Endothelial cell (in vitro differentiated cells): ENCODE results near the gene MYLK. TPM values are rescaled to one million over a fixed set of nuclear protein-coding genes. Genes with fewer than 3 reads are reported as not detected.

ENCODE experiments used
- DNase-seq: peaks from one replicate; pipeline ENCODE4 v3.0.0; 2021; ENCODE audit warnings: low spot score
- H3K27ac Mint-ChIP-seq: one replicate; pipeline ENCODE4 v1.8.0; 2021; ENCODE audit warnings: mixed read lengths, inconsistent platforms; ENCODE audit not compliant: unreplicated experiment
- H3K27me3 Mint-ChIP-seq: one replicate; pipeline ENCODE4 v1.8.0; 2021; ENCODE audit warnings: mild to moderate bottlenecking, moderate library complexity, mixed read lengths, inconsistent platforms; ENCODE audit not compliant: unreplicated experiment
- H3K36me3 Mint-ChIP-seq: one replicate; pipeline ENCODE4 v1.8.0; 2021; ENCODE audit warnings: mild to moderate bottlenecking, low read depth, mixed read lengths, inconsistent platforms; ENCODE audit not compliant: unreplicated experiment
- H3K4me1 Mint-ChIP-seq: one replicate; pipeline ENCODE4 v1.8.0; 2021; ENCODE audit warnings: mild to moderate bottlenecking, mixed read lengths, inconsistent platforms; ENCODE audit not compliant: unreplicated experiment
- H3K4me3 Mint-ChIP-seq: one replicate; pipeline ENCODE4 v1.8.0; 2021; ENCODE audit warnings: mild to moderate bottlenecking, mixed read lengths, inconsistent platforms; ENCODE audit not compliant: unreplicated experiment
- H3K9me3 Mint-ChIP-seq: one replicate; pipeline ENCODE4 v1.8.0; 2021; ENCODE audit warnings: mixed read lengths, inconsistent platforms; ENCODE audit not compliant: unreplicated experiment
- total RNA-seq: library from RNA; stranded (reverse); fragmentation: NEBNext Ultra II Directional; extraction: Animal tissue kit (Norgen Biotek cat#: 25700); gene quantifications from one replicate; pipeline ENCODE4 v1.2.1, GENCODE V29; 2021; ENCODE audit not compliant: unreplicated experiment
- TF ChIP-seq, protein P1 (sequence below): fragments of 200-600 bp; sonication (generic); IDR thresholded peaks from one replicate; pipeline ENCODE4 v1.5.0; 2021; ENCODE audit warnings: antibody characterized with exemption; ENCODE audit not compliant: unreplicated experiment

The MYLK gene
- total RNA-seq, 1 donor from 2014 or later = 7.8 TPM

DNA sequence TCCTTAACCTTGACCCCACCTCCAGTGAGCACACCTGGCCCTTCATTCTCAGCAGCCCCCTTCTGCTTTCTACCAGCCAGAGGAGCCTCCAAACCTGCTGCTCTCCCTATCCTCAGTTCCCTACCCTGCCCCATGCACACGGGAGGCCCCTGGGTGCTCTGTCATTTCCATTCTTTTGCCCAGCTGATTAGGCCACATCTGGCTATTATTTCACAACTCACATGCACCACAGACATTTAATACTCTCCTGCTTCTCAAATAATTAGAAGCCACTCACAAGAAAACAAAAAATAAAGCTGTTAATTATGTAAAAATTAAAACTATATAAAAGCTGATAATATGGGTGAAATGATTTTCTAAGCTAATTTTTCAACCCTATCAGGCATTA, 50.7 kb downstream of the MYLK start:
- Mint-ChIP-seq H3K4me3 (no peak overlapping the region), H3K27ac (no peak overlapping the region), H3K27me3 (no peaks in the 10 kb centered on the region), H3K36me3 (peaks cover under 1% of the 10 kb centered on the region), H3K4me1 (no peaks in the 10 kb centered on the region), H3K9me3 (no peaks in the 10 kb centered on the region)
- no peak for DNase-seq
- TF ChIP-seq, protein P1, sequence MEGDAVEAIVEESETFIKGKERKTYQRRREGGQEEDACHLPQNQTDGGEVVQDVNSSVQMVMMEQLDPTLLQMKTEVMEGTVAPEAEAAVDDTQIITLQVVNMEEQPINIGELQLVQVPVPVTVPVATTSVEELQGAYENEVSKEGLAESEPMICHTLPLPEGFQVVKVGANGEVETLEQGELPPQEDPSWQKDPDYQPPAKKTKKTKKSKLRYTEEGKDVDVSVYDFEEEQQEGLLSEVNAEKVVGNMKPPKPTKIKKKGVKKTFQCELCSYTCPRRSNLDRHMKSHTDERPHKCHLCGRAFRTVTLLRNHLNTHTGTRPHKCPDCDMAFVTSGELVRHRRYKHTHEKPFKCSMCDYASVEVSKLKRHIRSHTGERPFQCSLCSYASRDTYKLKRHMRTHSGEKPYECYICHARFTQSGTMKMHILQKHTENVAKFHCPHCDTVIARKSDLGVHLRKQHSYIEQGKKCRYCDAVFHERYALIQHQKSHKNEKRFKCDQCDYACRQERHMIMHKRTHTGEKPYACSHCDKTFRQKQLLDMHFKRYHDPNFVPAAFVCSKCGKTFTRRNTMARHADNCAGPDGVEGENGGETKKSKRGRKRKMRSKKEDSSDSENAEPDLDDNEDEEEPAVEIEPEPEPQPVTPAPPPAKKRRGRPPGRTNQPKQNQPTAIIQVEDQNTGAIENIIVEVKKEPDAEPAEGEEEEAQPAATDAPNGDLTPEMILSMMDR = no peak

DNA sequence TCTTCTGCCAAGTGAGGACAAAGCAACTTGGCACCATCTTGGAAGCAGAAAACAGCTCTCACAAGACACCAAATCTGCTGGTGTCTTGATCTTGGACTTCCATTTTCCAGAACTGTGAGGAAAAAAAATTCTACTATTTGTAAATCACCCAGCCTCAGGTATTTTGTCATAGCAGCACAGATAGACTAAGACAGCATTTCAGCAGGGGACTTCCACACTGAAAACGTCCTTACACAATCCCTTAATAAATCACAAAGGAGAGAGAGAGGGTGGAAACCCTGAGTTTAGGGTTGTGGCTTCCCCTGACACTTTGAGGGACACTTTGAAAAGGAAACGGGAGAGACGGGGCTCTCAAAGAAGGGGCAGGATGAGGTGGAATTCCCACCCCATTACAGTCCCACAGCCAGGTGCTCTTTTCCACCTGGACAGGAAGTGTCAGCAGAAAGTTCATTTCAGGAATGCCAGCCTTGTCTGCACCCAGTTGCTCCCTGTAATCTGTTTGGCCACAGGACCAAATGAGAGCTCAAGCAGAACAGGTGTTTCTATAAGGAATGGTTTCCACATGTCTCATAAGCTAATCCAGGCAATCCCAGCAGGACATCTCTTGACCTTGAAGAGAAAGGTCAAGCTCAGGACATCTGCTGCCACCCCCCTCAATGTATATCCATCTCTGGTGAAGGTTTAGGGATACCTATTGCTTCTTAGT, 51.3 kb downstream of the MYLK start:
- H3K4me3 Mint-ChIP-seq = no peak overlapping the region
- TF ChIP-seq, protein P1 = no peak
- H3K4me1 Mint-ChIP-seq = no peaks in the 10 kb centered on the region
- no peak for DNase-seq
- H3K9me3 Mint-ChIP-seq = no peaks in the 10 kb centered on the region
- H3K27ac Mint-ChIP-seq = no peak overlapping the region
- H3K36me3 Mint-ChIP-seq = peaks cover 4% of the 10 kb centered on the region
- H3K27me3 Mint-ChIP-seq = no peaks in the 10 kb centered on the region

DNA sequence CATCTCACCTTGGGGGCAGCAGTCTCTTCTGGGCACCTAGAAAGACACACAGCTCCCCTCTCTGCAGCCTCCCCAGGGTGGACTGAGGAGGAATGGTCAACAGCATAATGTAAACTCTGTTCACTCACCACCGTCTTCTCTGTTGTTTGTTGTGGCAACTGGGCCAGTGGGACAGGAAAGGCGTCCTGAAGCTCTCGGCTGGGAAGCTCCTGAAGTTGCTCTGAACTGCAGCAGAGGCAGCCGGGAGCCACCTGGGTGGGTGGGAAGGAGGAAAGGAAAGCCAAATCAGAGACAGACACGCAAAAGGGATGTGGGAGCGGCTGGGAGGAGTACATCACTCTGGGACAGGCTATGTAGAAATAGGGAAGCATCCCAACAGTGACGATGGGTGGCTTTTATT, 52.7 kb downstream of the MYLK start:
- TF ChIP-seq, protein P1 = no peak
- Mint-ChIP-seq H3K4me1 (no peaks in the 10 kb centered on the region), H3K9me3 (peaks cover 5% of the 10 kb centered on the region), H3K4me3 (no peak overlapping the region), H3K27me3 (peaks cover 4% of the 10 kb centered on the region), H3K36me3 (peaks cover 11% of the 10 kb centered on the region), H3K27ac (no peak overlapping the region)
- DNase-seq = no peak

DNA sequence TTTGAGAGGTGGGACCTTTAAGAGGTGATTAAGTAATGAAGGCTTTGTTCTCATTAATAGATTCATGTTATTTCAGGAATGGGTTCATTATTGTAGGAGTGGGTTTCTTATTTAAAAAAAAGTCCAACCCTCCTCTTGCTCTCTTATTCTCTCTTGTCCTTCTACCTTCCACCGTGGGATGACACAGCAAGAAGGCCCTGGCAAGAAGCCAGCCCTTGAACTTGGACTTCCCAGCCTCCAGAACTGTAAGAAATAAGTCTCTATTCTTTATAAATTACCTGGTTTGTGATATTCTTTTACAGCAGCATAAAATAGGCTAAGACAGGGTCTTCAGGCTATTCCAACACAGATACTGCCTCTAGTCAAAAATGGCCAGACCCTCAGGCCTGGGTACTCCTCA, 62.2 kb downstream of the MYLK start:
- Mint-ChIP-seq H3K4me1 (peaks cover 8% of the 10 kb centered on the region), H3K9me3 (peaks cover 5% of the 10 kb centered on the region), H3K4me3 (no peak overlapping the region), H3K36me3 (peaks cover 12% of the 10 kb centered on the region), H3K27me3 (peaks cover 6% of the 10 kb centered on the region), H3K27ac (no peak overlapping the region)
- TF ChIP-seq, protein P1 = no peak
- no peak for DNase-seq

DNA sequence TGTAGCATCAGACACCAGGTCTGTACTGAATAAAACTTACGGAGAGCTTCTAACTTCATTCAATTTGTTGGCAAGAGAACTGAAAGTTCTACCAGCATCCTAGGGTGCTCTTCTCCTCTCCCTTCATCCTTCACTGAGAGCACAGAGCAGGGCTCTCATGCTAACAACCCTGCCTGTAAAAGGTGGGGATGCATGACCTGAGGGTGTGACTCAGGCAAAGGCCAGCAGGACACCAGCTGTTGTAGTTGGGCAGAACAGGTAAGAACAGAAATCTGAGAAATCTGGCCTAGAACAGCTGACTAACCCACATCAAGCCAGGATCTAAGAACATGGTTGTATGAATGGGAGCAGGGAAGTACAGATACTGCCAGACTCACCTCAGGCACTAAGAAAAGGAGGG, 64.2 kb downstream of the MYLK start:
- Mint-ChIP-seq H3K36me3 (peaks cover 9% of the 10 kb centered on the region), H3K27ac (no peak overlapping the region), H3K9me3 (peaks cover 4% of the 10 kb centered on the region), H3K4me1 (peaks cover 8% of the 10 kb centered on the region), H3K4me3 (no peak overlapping the region), H3K27me3 (peaks cover 2% of the 10 kb centered on the region)
- TF ChIP-seq, protein P1 = no peak
- DNase-seq = no peak
